Measurements from ENCODE around the gene KRTAP10-6. TPM values are rescaled to one million over a fixed set of nuclear protein-coding genes. Genes with fewer than 3 reads are reported as not detected.

The KRTAP10-6 gene
- total RNA-seq, 1 experiment from 2014 or later, result not detected

DNA sequence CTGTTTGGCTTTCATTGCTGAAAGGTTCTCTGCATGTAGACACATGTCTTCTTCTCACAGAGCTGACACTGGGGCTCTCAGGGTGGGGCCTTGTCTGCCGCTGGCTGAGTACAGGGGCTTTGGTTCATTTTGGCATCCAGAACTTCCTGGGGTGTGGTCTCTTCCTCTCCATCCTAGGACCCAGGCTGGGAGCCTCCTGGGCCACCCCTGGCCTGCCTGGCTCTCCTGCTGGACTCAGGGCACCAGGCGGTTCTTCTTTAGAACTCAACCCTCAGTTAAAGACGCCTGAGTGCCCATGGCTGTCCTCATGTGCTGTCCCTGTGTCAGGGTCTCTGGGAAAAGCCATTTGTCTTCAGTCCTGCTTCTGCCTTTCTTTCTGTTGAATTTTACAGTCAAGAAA is 6.4 kb downstream of the KRTAP10-6 start:
- peaks cover 3% of the 10 kb centered on the region; the same call in 1 of the 2 replicates for H3K4me1 ChIP-seq (ENCODE audit: insufficient read depth, low read length)
- H3K4me3 ChIP-seq (ENCODE audit: low read length), result no peak overlapping the region
- DNase-seq (no peak), ATAC-seq (no peak)
- H3K27ac ChIP-seq (ENCODE audit: low read length), result no peak overlapping the region
- H3K27me3 ChIP-seq (ENCODE audit: low read length), result no peaks in the 10 kb centered on the region
- H3K9me2 ChIP-seq (replicated peaks; ENCODE audit: low read length), result no peaks in the 10 kb centered on the region
- H2AFZ ChIP-seq (ENCODE audit: low read length), result no peak overlapping the region
- H3K4me2 ChIP-seq (ENCODE audit: low read length), result no peak overlapping the region
- intact Hi-C loops (cut with micrococcal nuclease), result no loop called here
- 0 out of 2 replicates have a peak, but pooled peaks cover 5% of the 10 kb centered on the region for H3K9me3 ChIP-seq (ENCODE audit: low read length)
- no TSS peak for BruUV-seq (replicated peaks)
- no peaks in the 10 kb centered on the region for H3K79me2 ChIP-seq (ENCODE audit: low read length)
- H4K20me1 ChIP-seq (ENCODE audit: low read length), result no peaks in the 10 kb centered on the region
- TF ChIP-seq, protein P1, sequence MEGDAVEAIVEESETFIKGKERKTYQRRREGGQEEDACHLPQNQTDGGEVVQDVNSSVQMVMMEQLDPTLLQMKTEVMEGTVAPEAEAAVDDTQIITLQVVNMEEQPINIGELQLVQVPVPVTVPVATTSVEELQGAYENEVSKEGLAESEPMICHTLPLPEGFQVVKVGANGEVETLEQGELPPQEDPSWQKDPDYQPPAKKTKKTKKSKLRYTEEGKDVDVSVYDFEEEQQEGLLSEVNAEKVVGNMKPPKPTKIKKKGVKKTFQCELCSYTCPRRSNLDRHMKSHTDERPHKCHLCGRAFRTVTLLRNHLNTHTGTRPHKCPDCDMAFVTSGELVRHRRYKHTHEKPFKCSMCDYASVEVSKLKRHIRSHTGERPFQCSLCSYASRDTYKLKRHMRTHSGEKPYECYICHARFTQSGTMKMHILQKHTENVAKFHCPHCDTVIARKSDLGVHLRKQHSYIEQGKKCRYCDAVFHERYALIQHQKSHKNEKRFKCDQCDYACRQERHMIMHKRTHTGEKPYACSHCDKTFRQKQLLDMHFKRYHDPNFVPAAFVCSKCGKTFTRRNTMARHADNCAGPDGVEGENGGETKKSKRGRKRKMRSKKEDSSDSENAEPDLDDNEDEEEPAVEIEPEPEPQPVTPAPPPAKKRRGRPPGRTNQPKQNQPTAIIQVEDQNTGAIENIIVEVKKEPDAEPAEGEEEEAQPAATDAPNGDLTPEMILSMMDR (conservative IDR thresholded peaks at IDR 0.05; ENCODE audit: low read depth, low read length), result no peak
- TF ChIP-seq EZH2phosphoT487 (IDR thresholded peaks at IDR 0.05; ENCODE audit: borderline replicate concordance, low read length), result no peak
- TF ChIP-seq EZH2 (IDR thresholded peaks at IDR 0.05; ENCODE audit: low read length, unreplicated experiment), result no peak
- no peaks in the 10 kb centered on the region for H3F3A ChIP-seq (ENCODE audit: low read length, unreplicated experiment)
- POLR2A ChIA-PET (ENCODE audit: unreplicated experiment), result no interaction called here
- no peaks in the 10 kb centered on the region for H3K36me3 ChIP-seq (ENCODE audit: low read depth, low read length)
- CTCF ChIA-PET, result no interaction called here
- H3K9ac ChIP-seq (ENCODE audit: low read length), result no peak overlapping the region

DNA sequence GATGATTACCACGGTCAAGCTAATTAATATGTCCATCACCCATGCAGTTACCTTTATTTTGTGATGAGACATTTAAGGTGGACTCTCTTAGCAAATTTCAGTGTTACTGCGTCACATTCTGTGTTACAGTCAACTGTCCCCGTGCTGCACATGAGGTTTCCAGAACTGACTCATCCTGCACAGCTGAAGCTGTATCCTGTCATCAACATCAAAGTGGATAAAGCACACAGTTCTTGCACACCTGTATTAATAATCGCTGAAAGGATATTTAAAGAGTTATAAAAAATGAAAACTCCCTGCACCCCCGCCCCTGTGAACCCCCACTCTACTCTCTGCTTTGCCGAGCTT is 8.5 kb downstream of the KRTAP10-6 start:
- H3K9ac ChIP-seq (ENCODE audit: low read length), result no peak overlapping the region
- no peaks in the 10 kb centered on the region for H3K9me2 ChIP-seq (replicated peaks; ENCODE audit: low read length)
- ChIA-PET POLR2A (ENCODE audit: unreplicated experiment) (interaction anchor here (0.6 kb wide), 1 partner anchor 218 kb away, joined by 22 read pairs; the partner anchor contains the start of gene UBE2G2), CTCF (interaction anchor here (0.5 kb wide), 1 partner anchor 10 kb away, joined by 3 read pairs; no protein-coding TSS in a partner anchor)
- no peaks in the 10 kb centered on the region for H3K36me3 ChIP-seq (ENCODE audit: low read depth, low read length)
- H3K4me1 ChIP-seq (ENCODE audit: insufficient read depth, low read length), result peaks cover 10% of the 10 kb centered on the region; the same call in 1 of the 2 replicates
- H3K9me3 ChIP-seq (ENCODE audit: low read length), result 0 out of 2 replicates have a peak, but pooled peaks cover 5% of the 10 kb centered on the region
- H3K27ac ChIP-seq (ENCODE audit: low read length), result no peak overlapping the region
- no peaks in the 10 kb centered on the region for H3F3A ChIP-seq (ENCODE audit: low read length, unreplicated experiment)
- peak; percentile 64 for DNase-seq
- TF ChIP-seq, protein P1 (conservative IDR thresholded peaks at IDR 0.05; ENCODE audit: low read depth, low read length), result no peak
- TF ChIP-seq EZH2 (IDR thresholded peaks at IDR 0.05; ENCODE audit: low read length, unreplicated experiment), result no peak
- TF ChIP-seq EZH2phosphoT487 (IDR thresholded peaks at IDR 0.05; ENCODE audit: borderline replicate concordance, low read length), result no peak
- H4K20me1 ChIP-seq (ENCODE audit: low read length), result no peaks in the 10 kb centered on the region
- peak; percentile 40 for ATAC-seq
- no peak overlapping the region for H2AFZ ChIP-seq (ENCODE audit: low read length)
- H3K79me2 ChIP-seq (ENCODE audit: low read length), result no peaks in the 10 kb centered on the region
- no peaks in the 10 kb centered on the region for H3K27me3 ChIP-seq (ENCODE audit: low read length)
- no TSS peak for BruUV-seq (replicated peaks)
- H3K4me2 ChIP-seq (ENCODE audit: low read length), result peak overlapping the region; percentile 42; the same call in 1 of the 2 replicates
- intact Hi-C loops (cut with micrococcal nuclease), result no loop called here
- H3K4me3 ChIP-seq (ENCODE audit: low read length), result no peak overlapping the region

DNA sequence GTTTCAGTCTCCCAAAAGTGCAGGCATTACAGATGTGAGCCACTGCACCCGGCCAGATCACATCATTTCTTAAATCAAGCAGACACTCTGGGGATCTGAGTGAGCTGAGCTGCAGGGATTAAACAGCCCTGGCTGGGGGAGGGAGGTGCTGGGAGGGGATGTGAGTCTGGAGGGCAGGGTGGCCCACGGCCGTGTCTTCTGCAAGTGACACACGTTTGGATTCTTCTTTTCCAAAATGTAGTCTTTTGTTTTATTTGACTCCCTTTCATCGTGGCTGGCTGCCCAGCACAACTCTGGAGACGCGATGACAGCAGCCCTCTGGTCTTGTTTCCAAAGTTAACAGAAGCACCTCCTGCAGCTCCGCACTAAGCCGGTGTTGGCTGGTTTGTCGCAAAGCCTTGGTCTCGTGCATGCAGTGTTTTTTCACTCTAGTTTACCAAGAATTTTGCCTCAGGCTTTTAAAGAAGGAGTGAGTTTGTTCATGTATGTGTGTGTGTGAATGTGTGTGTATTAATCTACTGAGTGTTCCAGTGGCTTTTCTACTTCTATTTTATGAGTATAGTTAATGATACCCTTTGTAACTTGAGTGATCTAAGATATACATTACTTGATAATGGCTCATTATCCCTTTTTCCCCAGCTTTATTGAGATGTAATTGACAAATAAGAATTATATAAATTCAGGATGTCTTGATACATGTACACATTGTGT is 9.1 kb downstream of the KRTAP10-6 start:
- H2AFZ ChIP-seq (ENCODE audit: low read length), result 0 out of 2 replicates have a peak overlapping the region, but pooled peaks have one; percentile 17
- no peaks in the 10 kb centered on the region for H3K27me3 ChIP-seq (ENCODE audit: low read length)
- CTCF ChIA-PET, result no interaction called here
- H3K4me2 ChIP-seq (ENCODE audit: low read length), result peak overlapping the region; percentile 42; the same call in 1 of the 2 replicates
- H3K4me1 ChIP-seq (ENCODE audit: insufficient read depth, low read length), result peaks cover 10% of the 10 kb centered on the region; the same call in 1 of the 2 replicates
- DNase-seq (peak; percentile 12), ATAC-seq (no peak)
- intact Hi-C loops (cut with micrococcal nuclease), result no loop called here
- TF ChIP-seq EZH2phosphoT487 (IDR thresholded peaks at IDR 0.05; ENCODE audit: borderline replicate concordance, low read length) (no peak), EZH2 (IDR thresholded peaks at IDR 0.05; ENCODE audit: low read length, unreplicated experiment) (no peak)
- TF ChIP-seq, protein P1 (conservative IDR thresholded peaks at IDR 0.05; ENCODE audit: low read depth, low read length), result no peak
- H3K9me3 ChIP-seq (ENCODE audit: low read length), result 0 out of 2 replicates have a peak, but pooled peaks cover 5% of the 10 kb centered on the region
- no peak overlapping the region for H3K27ac ChIP-seq (ENCODE audit: low read length)
- no peaks in the 10 kb centered on the region for H4K20me1 ChIP-seq (ENCODE audit: low read length)
- POLR2A ChIA-PET (ENCODE audit: unreplicated experiment), result no interaction called here
- H3K9me2 ChIP-seq (replicated peaks; ENCODE audit: low read length), result no peaks in the 10 kb centered on the region
- no peaks in the 10 kb centered on the region for H3K79me2 ChIP-seq (ENCODE audit: low read length)
- H3K36me3 ChIP-seq (ENCODE audit: low read depth, low read length), result no peaks in the 10 kb centered on the region
- H3F3A ChIP-seq (ENCODE audit: low read length, unreplicated experiment), result no peaks in the 10 kb centered on the region
- no peak overlapping the region for H3K4me3 ChIP-seq (ENCODE audit: low read length)
- no TSS peak for BruUV-seq (replicated peaks)
- no peak overlapping the region for H3K9ac ChIP-seq (ENCODE audit: low read length)

All from PC-3 (cell line).